ENCODE measurements around the gene SH3PXD2A.

- TF ChIP-seq EZH2 (IDR thresholded peaks at IDR 0.05; ENCODE audit: borderline replicate concordance, insufficient read depth, low read depth, low read length, poor library complexity, severe bottlenecking), result no peak
- TF ChIP-seq, protein P1, sequence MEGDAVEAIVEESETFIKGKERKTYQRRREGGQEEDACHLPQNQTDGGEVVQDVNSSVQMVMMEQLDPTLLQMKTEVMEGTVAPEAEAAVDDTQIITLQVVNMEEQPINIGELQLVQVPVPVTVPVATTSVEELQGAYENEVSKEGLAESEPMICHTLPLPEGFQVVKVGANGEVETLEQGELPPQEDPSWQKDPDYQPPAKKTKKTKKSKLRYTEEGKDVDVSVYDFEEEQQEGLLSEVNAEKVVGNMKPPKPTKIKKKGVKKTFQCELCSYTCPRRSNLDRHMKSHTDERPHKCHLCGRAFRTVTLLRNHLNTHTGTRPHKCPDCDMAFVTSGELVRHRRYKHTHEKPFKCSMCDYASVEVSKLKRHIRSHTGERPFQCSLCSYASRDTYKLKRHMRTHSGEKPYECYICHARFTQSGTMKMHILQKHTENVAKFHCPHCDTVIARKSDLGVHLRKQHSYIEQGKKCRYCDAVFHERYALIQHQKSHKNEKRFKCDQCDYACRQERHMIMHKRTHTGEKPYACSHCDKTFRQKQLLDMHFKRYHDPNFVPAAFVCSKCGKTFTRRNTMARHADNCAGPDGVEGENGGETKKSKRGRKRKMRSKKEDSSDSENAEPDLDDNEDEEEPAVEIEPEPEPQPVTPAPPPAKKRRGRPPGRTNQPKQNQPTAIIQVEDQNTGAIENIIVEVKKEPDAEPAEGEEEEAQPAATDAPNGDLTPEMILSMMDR (IDR thresholded peaks at IDR 0.05), result no peak
These were observed 297.9 kb downstream of the SH3PXD2A start for GRCh38 chr10:103557455-103557854.
